SK-N-SH (cell line): Measurements from ENCODE around the gene MTRF1.

Source experiments
- JUND ChIP-seq: IDR thresholded peaks from 2 replicates; pipeline ENCODE4 v1.4.0; 2012
- POLR2AphosphoS5 ChIP-seq: IDR thresholded peaks from 2 replicates; pipeline ENCODE4 v1.6.1; 2012; ENCODE audit warnings: low read depth, low read length
- RAD21 ChIP-seq: IDR thresholded peaks from 2 replicates; pipeline ENCODE4 v1.6.1; 2012; ENCODE audit warnings: mild to moderate bottlenecking, low read length
- SMC3 ChIP-seq: IDR thresholded peaks from 2 replicates; pipeline ENCODE4 v1.6.1; 2012; ENCODE audit warnings: low read depth, low read length, improper control_type of control experiment
- TF ChIP-seq, protein P1 (sequence below): fragments of 150-350 bp; IDR thresholded peaks from 2 replicates; pipeline ENCODE4 v1.6.1; 2017; ENCODE audit warnings: antibody characterized with exemption, low read length, low read depth, borderline replicate concordance

DNA sequence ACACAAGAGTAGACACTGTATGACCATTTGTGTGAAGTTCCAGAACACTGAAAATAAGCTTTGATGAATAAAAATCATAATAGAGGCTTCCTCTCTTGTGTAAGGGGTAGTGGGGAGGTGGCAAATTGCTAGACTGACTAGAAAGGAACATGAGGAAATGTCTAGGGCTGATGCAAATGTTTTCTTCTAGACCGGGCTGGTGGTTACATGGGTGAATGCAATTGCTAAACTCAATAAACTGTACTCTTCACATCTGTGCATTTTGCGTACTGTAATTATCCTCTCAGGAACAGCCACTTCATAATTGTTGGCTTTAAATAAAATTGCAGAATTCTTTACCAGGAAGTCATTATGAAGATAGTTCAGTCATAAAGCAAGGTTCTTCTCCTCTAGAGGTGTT, 63.9 kb downstream of the MTRF1 start:
- TF ChIP-seq POLR2AphosphoS5, result no peak
- TF ChIP-seq RAD21, result no peak
- TF ChIP-seq, protein P1, sequence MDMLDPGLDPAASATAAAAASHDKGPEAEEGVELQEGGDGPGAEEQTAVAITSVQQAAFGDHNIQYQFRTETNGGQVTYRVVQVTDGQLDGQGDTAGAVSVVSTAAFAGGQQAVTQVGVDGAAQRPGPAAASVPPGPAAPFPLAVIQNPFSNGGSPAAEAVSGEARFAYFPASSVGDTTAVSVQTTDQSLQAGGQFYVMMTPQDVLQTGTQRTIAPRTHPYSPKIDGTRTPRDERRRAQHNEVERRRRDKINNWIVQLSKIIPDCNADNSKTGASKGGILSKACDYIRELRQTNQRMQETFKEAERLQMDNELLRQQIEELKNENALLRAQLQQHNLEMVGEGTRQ, result no peak
- no peak for TF ChIP-seq SMC3
- no peak for TF ChIP-seq JUND
